AML-193 (cell line): Measurements from ENCODE around the gene MUC21.
A peak's percentile ranks its signal among the peaks of the same experiment; 100 is the strongest.

Experiments
- DNase-seq, 2 experiments: peaks; one replicate each; lab custom pipeline; 2025; lab: John Stamatoyannopoulos, UW

The MUC21 gene

GRCh38 chr6:30983439-30983838, at the start of gene MUC21:
TSS of gene MUC21 (plus strand) at chr6:30983718. CDS start at chr6:30983959, 241 bp downstream.
- no peak for DNase-seq

DNA sequence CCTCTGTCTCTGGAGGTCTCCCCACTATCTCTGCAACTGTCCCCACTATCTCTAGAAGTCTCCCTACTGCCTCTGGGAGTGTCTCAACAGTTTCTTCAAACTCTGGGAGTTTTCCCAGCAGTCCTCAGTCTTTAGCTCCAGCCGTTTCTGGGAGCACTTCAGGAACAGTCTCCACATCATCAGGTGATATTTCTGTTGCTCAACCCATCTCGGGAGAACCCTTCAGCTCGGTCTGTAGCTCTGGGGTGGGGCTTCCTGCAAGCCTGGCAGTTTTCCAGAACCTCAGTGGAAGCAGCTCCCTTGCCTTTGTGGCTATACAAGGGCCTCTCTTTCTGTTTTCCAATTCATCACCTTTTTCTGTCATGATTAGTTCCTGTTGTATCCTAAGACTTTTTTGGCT, 48.5 kb upstream of the MUC21 start:
- DNase-seq = no peak

- DNase-seq = no peak
These were observed 46.3 kb upstream of the MUC21 start for GRCh38 chr6:30937265-30937664.

DNA sequence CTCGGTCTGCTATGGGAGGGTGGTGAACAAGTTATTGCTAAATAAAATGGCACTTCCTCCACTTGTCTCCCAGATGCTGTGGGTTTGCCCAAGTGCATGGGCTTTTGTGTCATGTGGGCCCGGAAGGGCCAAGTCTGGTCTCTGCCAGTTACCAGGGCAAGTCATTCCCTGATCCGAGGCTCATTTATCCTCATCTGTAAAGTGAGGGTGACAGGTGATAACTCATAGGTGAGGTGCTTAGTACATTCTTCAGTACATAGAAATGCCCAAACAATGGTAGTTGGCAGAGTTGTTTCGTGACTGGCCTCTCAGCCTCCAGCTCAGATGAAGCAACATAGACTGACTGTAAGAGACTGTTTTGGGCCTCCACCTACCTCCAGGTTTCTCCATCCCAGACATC, 44.8 kb upstream of the MUC21 start:
- no peak for DNase-seq

DNA sequence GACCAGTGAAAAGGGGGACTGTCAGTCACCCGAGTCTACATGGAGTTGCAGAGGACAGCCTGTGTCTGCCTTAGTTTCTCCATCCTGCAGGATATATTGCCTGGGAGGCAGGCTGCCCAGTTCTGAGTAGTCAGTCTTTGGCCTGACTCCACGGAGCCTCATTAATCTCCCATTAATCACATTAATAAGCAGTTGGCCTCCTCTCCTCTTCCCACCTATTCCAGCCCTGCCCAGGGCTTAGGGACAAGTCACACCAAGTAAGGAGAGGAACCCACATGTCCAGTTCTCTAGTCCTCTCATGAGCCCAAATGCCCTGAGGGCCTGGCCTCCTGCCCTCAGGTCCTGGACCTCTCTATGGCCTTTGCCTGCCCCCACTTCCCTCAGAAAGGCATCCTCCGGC, 44.0 kb upstream of the MUC21 start:
- DNase-seq = no peak

GRCh38 chr6:30940361-30940986, 43.0 kb upstream of the MUC21 start, which contains the start of gene MUCL3:
TSS of gene MUCL3 (plus strand) at chr6:30940973. CDS start at chr6:30941000, 27 bp downstream.
- DNase-seq = no peak

DNA sequence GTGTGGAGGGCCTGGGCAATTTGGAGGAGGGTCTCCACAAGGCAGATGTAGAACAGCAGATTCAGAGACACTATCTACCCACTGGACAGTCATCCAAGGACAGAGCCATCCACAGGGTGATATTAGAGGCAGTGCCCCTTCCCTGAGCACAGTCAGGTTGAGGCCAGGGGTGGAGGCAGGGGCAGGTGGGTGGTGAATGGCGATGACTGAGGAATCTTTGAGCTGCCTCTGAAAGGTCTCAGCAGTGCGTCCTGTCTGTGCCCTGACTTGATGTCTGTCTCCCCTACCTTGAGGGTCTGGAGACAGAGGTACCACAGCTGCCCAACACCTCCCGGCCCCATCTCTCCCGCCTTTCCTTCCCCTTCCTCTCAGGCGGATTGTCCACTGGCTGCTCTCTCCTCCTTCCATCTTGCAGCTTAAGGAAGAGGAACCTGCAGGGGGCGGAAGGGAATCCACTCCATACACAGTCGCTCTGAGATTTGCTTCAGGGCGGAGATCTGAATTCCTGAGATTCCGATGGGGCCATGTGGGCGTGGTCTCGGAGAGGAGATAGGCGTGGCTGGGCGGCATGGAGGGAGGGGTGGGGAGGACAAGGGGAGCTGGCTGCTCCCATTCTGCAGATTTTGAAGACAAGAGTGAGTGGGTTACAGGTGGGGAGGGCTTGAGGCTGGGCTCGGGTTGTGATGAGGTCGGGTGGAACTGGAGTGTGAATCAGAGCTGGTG, 41.0 kb upstream of the MUC21 start:
- no peak for DNase-seq

DNA sequence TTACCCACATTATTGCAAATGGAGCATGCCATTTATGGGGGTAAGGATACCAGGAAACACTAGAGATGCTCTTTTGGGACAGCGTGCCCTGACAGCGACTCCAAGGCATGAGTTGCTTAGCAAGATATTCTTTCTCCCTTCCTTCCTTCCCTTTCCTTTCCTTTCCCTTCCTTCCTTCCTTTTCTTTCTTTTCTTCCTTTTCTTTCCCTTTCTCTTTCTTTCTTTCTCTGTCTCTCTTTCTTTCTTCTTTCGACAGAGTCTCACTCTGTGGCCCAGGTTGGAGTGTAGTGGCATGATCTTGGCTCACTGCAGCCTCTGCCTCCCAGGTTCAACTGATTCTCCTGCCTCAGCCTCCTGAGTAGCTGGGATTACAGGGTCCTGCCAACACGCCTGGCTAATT, 39.5 kb upstream of the MUC21 start:
- no peak for DNase-seq

- DNase-seq = no peak
These were observed 38.2 kb upstream of the MUC21 start for GRCh38 chr6:30945281-30945680.

GRCh38 chr6:30947231-30947630, 36.3 kb upstream of the MUC21 start:
- no peak for DNase-seq

DNA sequence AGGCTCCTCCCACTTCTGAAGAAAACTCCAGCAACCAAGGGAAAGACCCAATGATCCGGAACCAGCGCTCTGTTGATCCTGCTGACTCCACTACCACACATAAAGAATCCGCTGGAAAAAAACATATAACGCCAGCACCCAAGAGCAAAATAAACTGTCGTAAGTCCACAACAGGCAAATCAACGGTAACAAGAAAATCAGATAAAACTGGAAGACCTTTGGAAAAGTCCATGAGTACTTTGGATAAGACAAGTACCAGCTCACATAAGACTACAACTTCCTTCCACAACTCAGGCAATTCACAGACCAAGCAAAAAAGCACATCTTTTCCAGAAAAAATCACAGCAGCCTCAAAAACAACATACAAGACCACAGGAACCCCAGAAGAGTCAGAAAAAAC, 34.7 kb upstream of the MUC21 start:
- no peak for DNase-seq

- DNase-seq = no peak
These were observed 31.5 kb upstream of the MUC21 start for GRCh38 chr6:30951907-30952469.

GRCh38 chr6:30954631-30955366, 28.7 kb upstream of the MUC21 start:
- no peak for DNase-seq

DNA sequence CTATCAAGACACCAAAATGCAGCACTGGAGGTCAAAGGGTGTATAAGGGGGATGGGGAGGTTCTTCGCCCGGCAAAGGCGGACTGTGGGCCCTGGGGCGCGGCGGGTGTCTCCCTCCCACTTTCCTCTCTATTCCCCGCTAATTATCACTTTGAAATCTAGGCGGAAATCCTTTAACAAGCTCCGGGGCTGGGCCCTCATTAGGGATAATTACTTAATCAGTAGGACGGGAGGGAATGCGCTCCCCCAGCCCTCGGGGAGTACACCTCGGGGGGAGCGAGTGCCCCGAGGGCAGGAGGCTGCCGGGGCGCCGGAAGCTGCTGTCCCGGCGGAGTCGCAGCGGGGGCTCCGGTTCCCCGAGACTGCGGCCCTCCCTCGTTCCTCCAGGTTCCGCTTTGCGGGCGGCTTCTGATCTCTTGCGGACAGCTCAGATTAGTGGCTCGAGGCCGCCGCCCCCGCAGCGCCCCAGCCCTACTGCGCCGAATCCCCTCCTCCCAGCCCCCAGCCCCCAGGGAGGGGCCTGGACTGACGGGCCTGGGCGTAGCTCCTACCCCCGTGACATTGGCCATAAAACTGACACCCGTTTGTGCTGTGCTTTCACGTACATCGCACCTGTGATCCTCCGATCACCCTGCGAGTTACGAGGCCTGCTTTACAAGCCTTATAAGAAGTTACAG, 28.0 kb upstream of the MUC21 start:
- DNase-seq = peak; percentile 14 to 52

GRCh38 chr6:30957716-30958115, 25.8 kb upstream of the MUC21 start:
- no peak for DNase-seq

- no peak for DNase-seq
These were observed 22.4 kb upstream of the MUC21 start for GRCh38 chr6:30960907-30961673.

DNA sequence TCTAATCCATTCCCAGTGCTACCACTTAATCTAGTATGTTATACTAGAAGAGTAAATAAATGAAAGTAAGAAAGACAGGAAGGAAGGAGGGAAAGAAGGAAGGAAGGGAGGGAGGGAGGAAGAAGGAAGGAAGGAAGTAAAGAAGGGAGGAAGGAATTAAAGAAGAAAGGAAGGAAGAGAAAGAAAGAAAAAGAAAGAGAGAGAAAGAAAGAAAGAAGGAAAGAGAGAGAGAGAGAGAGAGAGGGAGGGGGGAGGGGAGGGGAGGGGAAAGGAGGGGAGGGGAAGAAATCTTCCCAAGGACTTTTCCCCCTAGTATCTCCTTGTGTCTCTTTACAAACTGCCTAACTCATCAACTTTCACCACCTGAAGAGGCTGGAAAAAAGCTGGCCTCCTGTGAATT, 20.8 kb upstream of the MUC21 start:
- no peak for DNase-seq

GRCh38 chr6:30963641-30964040, 19.9 kb upstream of the MUC21 start:
- DNase-seq = no peak

DNA sequence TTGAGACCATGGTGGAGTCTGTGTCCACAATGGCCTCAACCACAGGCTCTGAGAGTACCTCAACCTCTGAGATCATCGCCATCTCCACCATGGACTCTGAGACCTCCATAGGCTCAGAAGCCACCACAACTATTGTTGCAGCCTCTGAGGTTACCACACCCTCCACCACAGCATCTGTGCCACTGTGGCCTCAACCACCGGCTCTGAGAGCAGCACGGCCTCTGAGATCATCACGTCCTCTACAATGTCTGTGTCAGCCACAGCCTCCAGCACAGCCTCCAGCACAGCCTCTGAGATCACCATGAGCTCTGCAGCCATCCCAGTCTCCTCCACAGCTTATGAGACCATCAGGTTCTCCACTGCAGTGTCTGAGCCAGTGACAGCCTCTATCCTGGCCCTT, 19.4 kb upstream of the MUC21 start:
- no peak for DNase-seq

DNA sequence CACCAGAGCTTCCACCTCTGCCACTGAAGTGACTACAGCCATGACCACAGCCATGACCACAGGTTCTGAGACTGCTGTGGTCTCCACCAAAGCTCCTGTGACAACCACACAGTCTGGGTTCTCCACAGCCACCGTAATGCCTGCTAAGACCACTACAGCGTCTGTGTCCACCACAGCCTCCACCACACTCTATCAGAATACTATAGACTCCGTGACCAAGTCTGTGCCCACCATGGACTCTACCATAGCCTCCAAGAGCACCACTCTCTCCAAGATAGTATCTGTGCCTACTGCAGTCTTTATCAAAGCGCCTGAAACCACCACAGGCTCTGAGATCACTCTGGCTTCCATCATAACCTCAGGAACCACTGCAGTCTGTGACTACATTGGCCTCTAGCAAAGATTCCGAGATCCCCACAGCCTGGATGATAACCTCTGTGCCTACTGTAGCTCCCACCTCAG, 18.3 kb upstream of the MUC21 start:
- DNase-seq = no peak

DNA sequence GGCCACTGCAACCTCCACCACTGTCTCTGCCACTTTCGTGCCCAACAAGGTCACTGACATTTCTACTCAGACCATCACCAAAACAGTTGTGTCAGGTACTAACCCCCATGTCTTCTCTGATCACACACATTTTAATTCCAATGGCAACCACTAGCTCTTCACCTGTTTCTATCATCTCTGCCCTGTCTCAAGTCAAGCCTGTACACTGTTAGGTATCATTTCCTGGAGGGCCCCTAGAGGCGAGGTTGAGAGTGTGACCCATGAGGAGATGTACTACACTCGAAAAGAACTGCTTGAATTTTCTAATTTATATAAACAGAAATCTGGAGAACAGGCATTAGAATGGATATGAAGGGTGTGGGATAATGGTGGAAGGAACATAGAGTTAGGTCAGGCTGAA, 17.4 kb upstream of the MUC21 start:
- no peak for DNase-seq
